Tibial artery (tissue), 4 donors: ENCODE measurements around the gene RNU11.
"Not testable (repeated sequence)": the region's sequence is repeated elsewhere in the genome, so short reads cannot be mapped to it uniquely, and the experiment has no call there.

Experiments
- DNase-seq, 2 donors: peaks; one replicate each; pipeline ENCODE4 v3.0.0-alpha.2; 2019
- H3K27ac ChIP-seq, 2 donors: fragments of 200-600 bp; sonication (generic) in 1 of 2; 1 replicate in 1 of 2; 2 replicates in 1 of 2; pipeline ENCODE4 v1.5.1; 2018 to 2019; ENCODE audit warnings: mild to moderate bottlenecking in 1 of 2
- H3K27me3 ChIP-seq, 2 donors: fragments of 200-600 bp; sonication (generic) in 1 of 2; one replicate each; pipeline versions ENCODE4 v1.5.1 to v1.6.0; 2016 to 2019
- H3K36me3 ChIP-seq, 3 donors: fragments of 200-600 bp; sonication (generic) in 2 of 3; one replicate each; pipeline ENCODE4 v1.5.1; 2016 to 2019; ENCODE audit warnings: mild to moderate bottlenecking in 2 of 3
- H3K4me1 ChIP-seq, 4 donors: fragments of 200-600 bp; sonication (generic) in 2 of 4; 1 replicate in 3 of 4; 2 replicates in 1 of 4; pipeline ENCODE4 v1.5.1; 2016 to 2019
- H3K4me3 ChIP-seq, 2 donors: fragments of 200-600 bp; sonication (generic) in 1 of 2; 1 replicate in 1 of 2; 2 replicates in 1 of 2; pipeline ENCODE4 v1.5.1; 2018 to 2019; ENCODE audit warnings: mild to moderate bottlenecking in 2 of 2
- H3K9me3 ChIP-seq, 3 donors: fragments of 200-600 bp; sonication (generic) in 1 of 3; one replicate each; pipeline ENCODE4 v1.5.1; 2016 to 2019
- intact Hi-C: fragments of 100-400 bp; cut with DNase I; formaldehyde crosslinking; loops from one replicate; pipeline ENCODE4 v1.15.0; 2023; ENCODE audit warnings: low total_unique reads
- TF ChIP-seq, protein P1 (sequence below), 2 experiments: fragments of 200-600 bp in 1 of 2; fragments of 450-650 bp in 1 of 2; IDR thresholded peaks; one replicate each; pipeline ENCODE4 v1.5.1; 2017 to 2019; ENCODE audit warnings: antibody characterized with exemption in 2 of 2, mild to moderate bottlenecking in 1 of 2, moderate library complexity in 1 of 2

Gene RNU11

DNA sequence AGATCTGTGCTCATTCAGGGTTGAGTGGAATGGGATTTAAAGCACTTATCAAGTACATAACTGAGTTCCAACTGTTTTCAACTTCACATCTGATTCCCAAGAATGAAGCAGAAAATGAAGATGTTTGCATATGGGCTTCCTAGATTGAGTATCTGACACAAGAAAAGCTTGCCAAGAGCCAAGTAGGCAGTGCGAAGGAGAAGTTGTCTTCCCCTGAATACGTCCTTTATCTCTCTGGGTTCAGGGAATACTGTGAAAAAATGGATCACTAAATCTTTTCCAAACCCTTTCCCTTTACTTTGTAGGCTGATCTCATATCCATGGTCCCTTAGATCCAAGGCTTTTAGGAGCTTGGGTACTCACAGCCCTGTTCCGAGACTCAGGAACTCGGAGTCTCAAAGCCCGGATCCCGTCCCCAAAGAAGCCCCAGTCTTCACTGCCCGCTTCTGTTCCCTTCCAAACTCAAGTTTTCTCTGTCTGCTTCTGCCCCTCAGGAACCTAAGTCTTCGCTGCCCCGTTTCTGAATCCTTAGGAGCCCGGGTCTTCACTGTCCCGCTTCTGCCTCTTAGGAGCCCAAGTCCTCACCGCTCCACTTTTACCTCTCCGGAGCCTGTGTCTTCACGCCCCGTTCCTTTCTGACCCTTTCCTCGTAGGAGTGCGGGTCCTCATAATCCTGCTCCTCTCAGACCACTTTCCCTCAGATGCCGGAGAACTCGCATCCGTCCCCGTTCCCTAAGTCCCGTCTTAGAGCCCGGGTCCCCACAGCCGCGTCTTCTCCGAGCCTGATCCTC lies 6.1 kb upstream of the RNU11 start:
- Histone ChIP-seq H3K9me3 (no peaks in the 10 kb centered on the region), H3K4me3 (peak overlapping the region; percentile 67 to 74), H3K4me1 (peaks cover 0 to 28% (median 19%) of the 10 kb centered on the region in 4 donors), H3K27me3 (no peaks in the 10 kb centered on the region), H3K36me3 (no peaks in the 10 kb centered on the region), H3K27ac (peak overlapping the region; percentile 79 to 89)
- TF ChIP-seq, protein P1, sequence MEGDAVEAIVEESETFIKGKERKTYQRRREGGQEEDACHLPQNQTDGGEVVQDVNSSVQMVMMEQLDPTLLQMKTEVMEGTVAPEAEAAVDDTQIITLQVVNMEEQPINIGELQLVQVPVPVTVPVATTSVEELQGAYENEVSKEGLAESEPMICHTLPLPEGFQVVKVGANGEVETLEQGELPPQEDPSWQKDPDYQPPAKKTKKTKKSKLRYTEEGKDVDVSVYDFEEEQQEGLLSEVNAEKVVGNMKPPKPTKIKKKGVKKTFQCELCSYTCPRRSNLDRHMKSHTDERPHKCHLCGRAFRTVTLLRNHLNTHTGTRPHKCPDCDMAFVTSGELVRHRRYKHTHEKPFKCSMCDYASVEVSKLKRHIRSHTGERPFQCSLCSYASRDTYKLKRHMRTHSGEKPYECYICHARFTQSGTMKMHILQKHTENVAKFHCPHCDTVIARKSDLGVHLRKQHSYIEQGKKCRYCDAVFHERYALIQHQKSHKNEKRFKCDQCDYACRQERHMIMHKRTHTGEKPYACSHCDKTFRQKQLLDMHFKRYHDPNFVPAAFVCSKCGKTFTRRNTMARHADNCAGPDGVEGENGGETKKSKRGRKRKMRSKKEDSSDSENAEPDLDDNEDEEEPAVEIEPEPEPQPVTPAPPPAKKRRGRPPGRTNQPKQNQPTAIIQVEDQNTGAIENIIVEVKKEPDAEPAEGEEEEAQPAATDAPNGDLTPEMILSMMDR (IDR thresholded peaks at IDR 0.05): no peak
- no peak for DNase-seq
- intact Hi-C loops: loop anchor here (10.0 kb wide), 1 partner anchor 233 kb away; no protein-coding TSS in a partner anchor

DNA sequence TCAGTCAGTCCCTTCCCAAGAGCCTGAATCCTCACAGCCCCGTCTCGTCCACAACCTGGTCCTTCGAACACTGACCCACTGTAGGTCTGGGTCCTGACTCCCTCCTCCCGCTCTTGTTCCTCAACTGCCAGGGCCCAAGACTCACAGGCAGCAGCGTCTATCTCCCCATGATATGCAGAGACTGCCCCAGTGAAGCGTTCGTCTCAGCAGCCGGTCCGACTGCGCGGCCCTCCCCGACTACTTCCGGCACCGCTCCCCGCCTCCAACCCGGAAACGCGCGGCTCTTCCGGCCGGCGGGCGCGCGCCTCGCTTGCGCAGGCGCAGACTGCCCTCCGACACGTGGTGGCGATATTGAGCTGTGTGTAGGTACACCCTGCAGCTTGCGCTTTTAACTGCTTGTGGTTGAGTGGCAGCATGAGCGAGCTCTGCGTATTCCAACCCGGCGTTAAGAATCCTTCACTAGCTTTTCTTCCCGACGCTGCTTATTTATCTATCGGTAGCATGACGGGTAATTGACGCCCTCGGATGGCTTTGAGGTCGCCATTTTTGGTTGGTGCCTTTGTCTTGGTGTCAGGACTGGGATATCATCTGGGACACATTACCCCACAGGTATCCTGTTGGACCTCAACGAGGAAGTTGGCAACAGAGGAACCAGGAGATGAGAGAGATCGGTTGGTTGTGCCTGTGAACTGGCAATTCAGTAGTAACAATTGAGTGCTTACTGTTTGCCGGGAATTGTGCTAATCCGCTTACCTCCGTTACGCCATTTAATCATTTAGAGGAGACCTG lies 5.4 kb upstream of the RNU11 start, which contains the start of gene TAF12:
TSS of gene TAF12 (minus strand) at position 221 of the 789 bp plus-strand sequence. CDS start 20,986 bp downstream, outside the sequence.
- TF ChIP-seq, protein P1 (IDR thresholded peaks at IDR 0.05): peak; percentile 38 to 41
- H3K4me1 ChIP-seq: peaks cover 0 to 36% (median 26%) of the 10 kb centered on the region in 4 donors
- no peaks in the 10 kb centered on the region for H3K9me3 ChIP-seq
- H3K27me3 ChIP-seq: no peaks in the 10 kb centered on the region
- peak; percentile 91 to 95 for DNase-seq
- peak within 1 kb of the TSS; percentile 79 to 89 for H3K27ac ChIP-seq
- peak within 1 kb of the TSS; percentile 67 to 74 for H3K4me3 ChIP-seq
- intact Hi-C loops: loop anchor here (10.0 kb wide), 1 partner anchor 232 kb away; no protein-coding TSS in a partner anchor
- no peaks in the 10 kb centered on the region for H3K36me3 ChIP-seq

DNA sequence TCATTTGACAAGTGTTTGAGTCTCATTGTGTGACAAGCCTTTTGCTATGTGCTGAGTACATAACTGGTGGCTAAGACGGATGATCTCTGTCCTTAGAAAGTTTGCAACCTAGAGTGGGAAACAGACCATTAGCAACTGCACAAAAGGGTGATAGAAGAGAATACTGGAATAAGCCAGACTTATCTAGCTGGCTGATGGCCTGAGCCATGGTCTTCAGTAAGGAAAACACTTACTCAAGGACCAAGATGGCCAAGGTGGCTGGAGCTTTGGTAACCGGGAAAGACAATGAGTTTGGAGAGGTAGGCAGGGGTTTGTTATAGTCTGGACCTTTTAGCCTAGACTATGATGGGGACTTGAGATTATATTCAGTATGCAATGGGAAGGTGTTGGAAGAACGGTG lies 3.9 kb upstream of the RNU11 start:
- TF ChIP-seq, protein P1 (IDR thresholded peaks at IDR 0.05): no peak
- H3K4me1 ChIP-seq: peaks cover 0 to 43% (median 32%) of the 10 kb centered on the region in 4 donors
- intact Hi-C loops: loop anchor here (10.0 kb wide), 1 partner anchor 230 kb away; no protein-coding TSS in a partner anchor
- H3K27me3 ChIP-seq: no peaks in the 10 kb centered on the region
- no peak for DNase-seq
- no peaks in the 10 kb centered on the region for H3K36me3 ChIP-seq
- peak overlapping the region; percentile 67 to 74 for H3K4me3 ChIP-seq
- no peaks in the 10 kb centered on the region for H3K9me3 ChIP-seq
- peak overlapping the region; percentile 79 to 89 for H3K27ac ChIP-seq

DNA sequence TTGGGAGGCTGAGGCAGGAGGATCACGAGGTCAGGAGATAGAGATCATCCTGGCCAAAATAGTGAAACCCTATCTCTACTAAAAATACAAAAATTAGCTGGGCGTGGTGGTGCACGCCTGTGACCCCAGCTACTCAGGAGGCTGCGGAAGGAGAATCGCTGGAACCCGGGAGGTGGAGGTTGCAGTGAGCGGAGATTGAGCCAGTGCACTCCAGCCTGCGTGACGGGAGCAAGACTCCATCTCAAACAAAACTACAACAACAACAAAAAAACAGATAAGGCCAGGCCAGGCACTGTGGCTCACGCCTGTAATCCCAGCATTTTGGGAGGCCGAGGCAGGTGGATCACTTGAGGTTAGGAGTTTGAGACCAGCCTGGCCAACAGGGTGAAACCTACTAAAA lies 3.0 kb upstream of the RNU11 start:
- H3K9me3 ChIP-seq: not testable (repeated sequence)

DNA sequence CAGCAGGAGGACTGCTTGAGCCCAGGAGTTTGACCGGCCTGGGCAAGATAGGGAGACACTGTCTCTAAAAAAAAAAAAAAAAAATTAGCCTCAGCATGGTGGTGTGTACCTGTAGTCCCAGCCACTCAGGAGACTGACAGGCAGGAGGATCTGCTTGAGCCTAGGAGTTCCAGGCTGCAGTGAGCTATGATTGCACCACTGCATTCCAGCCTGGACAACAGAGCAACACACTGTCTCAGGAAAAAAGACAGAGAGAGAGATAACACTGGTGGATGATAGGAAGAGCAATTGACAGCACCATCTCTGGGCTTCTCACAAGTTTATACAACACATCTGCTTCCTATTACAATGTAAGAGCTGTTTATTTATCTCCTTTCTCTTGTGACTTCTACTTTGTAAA lies 2.4 kb upstream of the RNU11 start:
- TF ChIP-seq, protein P1 (IDR thresholded peaks at IDR 0.05): no peak
- no peak overlapping the region for H3K4me3 ChIP-seq
- H3K27me3 ChIP-seq: no peaks in the 10 kb centered on the region
- H3K36me3 ChIP-seq: no peaks in the 10 kb centered on the region
- DNase-seq: no peak
- peaks cover 0 to 35% (median 30%) of the 10 kb centered on the region in 4 donors for H3K4me1 ChIP-seq
- H3K9me3 ChIP-seq: no peaks in the 10 kb centered on the region
- H3K27ac ChIP-seq: no peak overlapping the region
- intact Hi-C loops: loop anchor here (10.0 kb wide), 1 partner anchor 229 kb away; no protein-coding TSS in a partner anchor

More for the DNA sequence above, 3.0 kb upstream of the RNU11 start:
- H3K36me3 ChIP-seq, H3K4me3 ChIP-seq, H3K27me3 ChIP-seq, DNase-seq, H3K27ac ChIP-seq: not testable (repeated sequence)
- intact Hi-C loops: loop anchor here (10.0 kb wide), 1 partner anchor 229 kb away; no protein-coding TSS in a partner anchor
- peaks cover 0 to 41% (median 32%) of the 10 kb centered on the region in 4 donors for H3K4me1 ChIP-seq
